Prostate gland (tissue), 2 donors: Measurements from ENCODE around the gene SEL1L3. TPM values are rescaled to one million over a fixed set of nuclear protein-coding genes. Genes with fewer than 3 reads are reported as not detected.

Source experiments
- DNase-seq: peaks from one replicate; pipeline ENCODE4 v3.0.0-alpha.2; 2019; ENCODE audit warnings: low spot score
- H3K27ac ChIP-seq, 2 donors: fragments of 200-600 bp; sonication (generic); 2 replicates each; pipeline ENCODE4 v1.5.1; 2017 to 2019
- H3K27me3 ChIP-seq: fragments of 200-600 bp; sonication (generic); replicated peaks from 2 replicates; pipeline ENCODE4 v1.5.1; 2019; ENCODE audit not compliant: insufficient read depth
- H3K36me3 ChIP-seq, 2 donors: fragments of 200-600 bp; sonication (generic); 1 replicate in 1 of 2; 2 replicates in 1 of 2; pipeline versions ENCODE4 v1.5.1 to v1.8.1; 2017 to 2019
- H3K4me1 ChIP-seq: fragments of 200-600 bp; sonication (generic); replicated peaks from 2 replicates; pipeline ENCODE4 v1.5.1; 2019
- H3K4me3 ChIP-seq, 2 donors: fragments of 200-600 bp; sonication (generic); 2 replicates each; pipeline ENCODE4 v1.5.1; 2017 to 2019
- H3K9me3 ChIP-seq: fragments of 200-600 bp; sonication (generic); 2 replicates; pipeline ENCODE4 v1.5.1; 2017
- CTCF ChIP-seq, 4 experiments: fragments of 200-600 bp in 2 of 4; fragments of 450-650 bp in 2 of 4; sonication (generic) in 2 of 4; IDR thresholded peaks; 1 replicate in 3 of 4; 2 replicates in 1 of 4; pipeline ENCODE4 v1.5.1; 2016 to 2019; ENCODE audit warnings: antibody characterized with exemption in 4 of 4, mild to moderate bottlenecking in 2 of 4, moderate library complexity in 2 of 4
- POLR2A ChIP-seq: fragments of 450-650 bp; IDR thresholded peaks from one replicate; pipeline ENCODE4 v1.6.1; 2016; ENCODE audit warnings: antibody characterized with exemption, mild to moderate bottlenecking
- POLR2AphosphoS5 ChIP-seq: sonication (generic); formaldehyde crosslinking; IDR thresholded peaks from one replicate; pipeline ENCODE4 v1.6.1; 2017; ENCODE audit warnings: antibody characterized with exemption
- WGBS: methylation state at CpG from one replicate; pipeline ENCODE4 v1.1.5; 2018; 5-methylcytosine and 5-hydroxymethylcytosine counted together
- intact Hi-C: fragments of 100-400 bp; cut with DNase I; formaldehyde crosslinking; loops from one replicate; pipeline ENCODE4 v1.14.2; 2022
- total RNA-seq, 2 donors: library from RNA; depleted of rRNA; stranded (reverse); fragments of >200 nt; gene quantifications; one replicate each; pipeline ENCODE4 v1.1.0, GENCODE V29; 2016

The SEL1L3 gene
- total RNA-seq, 2 donors from 2014 or later = 22.2 to 26.1 TPM

- Histone ChIP-seq H3K4me1 (no peaks in the 10 kb centered on the region), H3K27me3 (no peaks in the 10 kb centered on the region), H3K27ac (no peak overlapping the region), H3K9me3 (no peaks in the 10 kb centered on the region), H3K4me3 (peak overlapping the region in 1 of 2 donors; percentile 83), H3K36me3 (no peaks in the 10 kb centered on the region)
- intact Hi-C loops = no loop called here
- WGBS = 80% methylated on average over 29 of the region's 29 CpGs
- no peak for DNase-seq
- TF ChIP-seq CTCF (IDR thresholded peaks at IDR 0.05) = no peak
- TF ChIP-seq POLR2AphosphoS5 = no peak
- no peak for TF ChIP-seq POLR2A
Measured at GRCh38 chr4:25863831-25864418, 1.1 kb upstream of the SEL1L3 start.

GRCh38 chr4:25863347-25863784 is 578 bp upstream of the SEL1L3 start:
- H3K27me3 ChIP-seq = no peaks in the 10 kb centered on the region
- TF ChIP-seq POLR2A (peak; percentile 12), CTCF (IDR thresholded peaks at IDR 0.05) (no peak), POLR2AphosphoS5 (no peak)
- H3K4me3 ChIP-seq = peak overlapping the region; percentile 67 to 83
- no peak for DNase-seq
- no peaks in the 10 kb centered on the region for H3K36me3 ChIP-seq
- WGBS = 24% methylated on average over 26 of the region's 26 CpGs
- no peaks in the 10 kb centered on the region for H3K4me1 ChIP-seq
- no peaks in the 10 kb centered on the region for H3K9me3 ChIP-seq
- intact Hi-C loops = no loop called here
- peak overlapping the region in 1 of 2 donors; percentile 48 for H3K27ac ChIP-seq

- intact Hi-C loops = no loop called here
- no peaks in the 10 kb centered on the region for H3K36me3 ChIP-seq
- H3K27me3 ChIP-seq = no peaks in the 10 kb centered on the region
- 1% methylated on average over 32 of the region's 32 CpGs for WGBS
- H3K4me1 ChIP-seq = no peaks in the 10 kb centered on the region
- TF ChIP-seq POLR2AphosphoS5 (no peak), CTCF (IDR thresholded peaks at IDR 0.05) (no peak), POLR2A (no peak)
- no peaks in the 10 kb centered on the region for H3K9me3 ChIP-seq
- peak overlapping the region; percentile 67 to 83 for H3K4me3 ChIP-seq
- peak; percentile 15 for DNase-seq
- peak overlapping the region; percentile 51 to 56 for H3K27ac ChIP-seq
Measured at GRCh38 chr4:25861951-25862410, 807 bp downstream of the SEL1L3 start.

- intact Hi-C loops = no loop called here
Measured at GRCh38 chr4:25861280-25861950, 1.4 kb downstream of the SEL1L3 start.

More at GRCh38 chr4:25861280-25861950, 1.4 kb downstream of the SEL1L3 start:
- peak overlapping the region; percentile 67 to 83 for H3K4me3 ChIP-seq
- 76% methylated on average over 5 of the region's 5 CpGs for whole genome bisulfite sequencing
- no peaks in the 10 kb centered on the region for H3K4me1 ChIP-seq
- no peak for TF ChIP-seq POLR2AphosphoS5
- no peak for TF ChIP-seq CTCF (IDR thresholded peaks at IDR 0.05)
- TF ChIP-seq POLR2A = no peak
- no peak for DNase-seq
- H3K27ac ChIP-seq = peak overlapping the region in 1 of 2 donors; percentile 56
- H3K9me3 ChIP-seq = no peaks in the 10 kb centered on the region
- H3K27me3 ChIP-seq = no peaks in the 10 kb centered on the region
- no peaks in the 10 kb centered on the region for H3K36me3 ChIP-seq
